ENCODE results near the gene DENND1A.

DENND1A gene

GRCh38 chr9:123344192-123344949 is 585.6 kb downstream of the DENND1A start:
- no peak overlapping the region for H3K27ac ChIP-seq (ENCODE audit: low read depth, low read length, severe bottlenecking)
- H3K4me1 ChIP-seq (ENCODE audit: control insufficient read depth, insufficient read depth, low read length, poor library complexity, severe bottlenecking) = peaks cover 16% of the 10 kb centered on the region
- H3K4me3 ChIP-seq (ENCODE audit: extremely low read depth, insufficient read depth, low read length, poor library complexity, severe bottlenecking) = no peak overlapping the region
- H3K9me3 ChIP-seq (ENCODE audit: control insufficient read depth, low read length) = no peaks in the 10 kb centered on the region
- no peaks in the 10 kb centered on the region for H3K36me3 ChIP-seq (ENCODE audit: control insufficient read depth, insufficient read depth, low read length)
- 96% methylated on average over 8 to 9 of the region's 9 CpGs for WGBS, 2 experiments (ENCODE audit: insufficient coverage in 2 of 2)

- no peak overlapping the region for H3K4me3 ChIP-seq (ENCODE audit: extremely low read depth, insufficient read depth, low read length, poor library complexity, severe bottlenecking)
- peaks cover 16% of the 10 kb centered on the region for H3K4me1 ChIP-seq (ENCODE audit: control insufficient read depth, insufficient read depth, low read length, poor library complexity, severe bottlenecking)
- H3K9me3 ChIP-seq (ENCODE audit: control insufficient read depth, low read length) = no peaks in the 10 kb centered on the region
- no peak overlapping the region for H3K27ac ChIP-seq (ENCODE audit: low read depth, low read length, severe bottlenecking)
- H3K36me3 ChIP-seq (ENCODE audit: control insufficient read depth, insufficient read depth, low read length) = no peaks in the 10 kb centered on the region
- whole genome bisulfite sequencing, 2 experiments (ENCODE audit: insufficient coverage in 2 of 2) = 78 to 80% methylated on average over 12 of the region's 13 CpGs
These were observed 586.3 kb downstream of the DENND1A start for GRCh38 chr9:123343443-123344191.

DNA sequence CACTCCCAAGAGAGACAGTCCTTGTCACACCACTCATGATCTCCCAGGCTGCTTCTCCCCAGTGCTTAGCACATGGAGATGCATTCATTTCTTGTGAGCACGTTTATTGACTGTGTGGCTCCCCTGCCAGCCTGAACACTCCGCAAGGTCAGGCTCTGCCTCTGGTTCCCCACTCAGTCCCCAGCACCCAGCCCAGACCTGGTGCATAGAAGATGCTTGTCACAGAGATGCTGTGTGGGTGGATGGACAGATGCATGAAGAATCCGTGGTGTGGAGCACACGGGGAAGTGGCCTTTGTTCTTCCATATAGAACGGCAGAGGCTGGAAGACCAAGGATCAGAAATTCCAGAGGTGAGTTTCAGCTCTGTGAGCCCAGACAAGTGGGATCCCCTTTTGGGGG is 587.7 kb downstream of the DENND1A start:
- Histone ChIP-seq H3K36me3 (ENCODE audit: control insufficient read depth, insufficient read depth, low read length) (no peaks in the 10 kb centered on the region), H3K4me3 (ENCODE audit: extremely low read depth, insufficient read depth, low read length, poor library complexity, severe bottlenecking) (no peak overlapping the region), H3K9me3 (ENCODE audit: control insufficient read depth, low read length) (no peaks in the 10 kb centered on the region), H3K4me1 (ENCODE audit: control insufficient read depth, insufficient read depth, low read length, poor library complexity, severe bottlenecking) (peaks cover 18% of the 10 kb centered on the region), H3K27ac (ENCODE audit: low read depth, low read length, severe bottlenecking) (no peak overlapping the region)
- WGBS, 2 experiments (ENCODE audit: insufficient coverage in 2 of 2) = 86 to 94% methylated on average over 4 to 5 of the region's 5 CpGs

GRCh38 chr9:123341816-123342215 is 588.1 kb downstream of the DENND1A start:
- H3K36me3 ChIP-seq (ENCODE audit: control insufficient read depth, insufficient read depth, low read length) = no peaks in the 10 kb centered on the region
- no peaks in the 10 kb centered on the region for H3K9me3 ChIP-seq (ENCODE audit: control insufficient read depth, low read length)
- H3K4me3 ChIP-seq (ENCODE audit: extremely low read depth, insufficient read depth, low read length, poor library complexity, severe bottlenecking) = no peak overlapping the region
- no peak overlapping the region for H3K27ac ChIP-seq (ENCODE audit: low read depth, low read length, severe bottlenecking)
- H3K4me1 ChIP-seq (ENCODE audit: control insufficient read depth, insufficient read depth, low read length, poor library complexity, severe bottlenecking) = peaks cover 18% of the 10 kb centered on the region
- WGBS, 2 experiments (ENCODE audit: insufficient coverage in 2 of 2) = 88 to 90% methylated on average over 5 of the region's 6 CpGs

DNA sequence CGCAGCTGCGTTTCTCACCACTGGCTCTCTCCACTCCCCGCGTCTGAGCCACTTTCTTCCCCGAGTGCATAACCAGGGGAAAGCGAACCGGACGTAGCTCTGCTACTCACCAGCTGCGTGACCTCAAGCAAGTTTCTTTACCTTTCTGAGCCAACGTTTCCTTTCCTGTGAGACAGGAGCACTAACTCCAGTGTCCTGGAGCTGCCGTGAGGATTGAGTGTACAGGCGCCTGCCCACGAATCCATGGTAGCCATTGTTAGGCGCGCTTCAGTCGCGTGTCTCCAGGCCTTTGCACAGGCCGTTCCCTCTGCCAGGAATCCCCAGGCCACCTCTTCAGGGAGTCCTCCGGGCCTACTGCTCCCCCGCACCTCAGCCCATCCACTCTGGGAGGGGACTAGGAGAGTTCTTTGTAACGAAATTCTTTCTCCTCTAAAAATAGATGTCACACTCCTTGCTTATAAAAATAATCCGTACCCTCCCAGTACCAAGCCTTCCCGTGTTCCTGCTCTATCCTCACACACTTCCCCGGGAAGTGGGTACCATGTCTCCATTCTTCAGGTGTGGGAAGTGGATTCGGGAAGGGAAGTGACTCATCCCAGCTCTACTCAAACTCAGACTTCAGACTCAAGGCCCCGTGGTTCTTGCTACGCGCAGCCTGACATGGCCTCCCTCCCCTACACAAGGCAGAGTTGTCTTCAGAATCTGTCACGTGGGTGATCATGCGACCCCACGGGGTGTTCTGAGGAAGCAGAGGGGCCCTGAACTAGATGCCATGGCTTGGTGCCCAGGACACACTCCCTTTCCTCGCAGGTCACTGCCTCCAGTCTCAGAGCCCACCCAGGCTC is 590.0 kb downstream of the DENND1A start:
- whole genome bisulfite sequencing, 2 experiments (ENCODE audit: insufficient coverage in 2 of 2) = 80 to 86% methylated on average over 23 to 26 of the region's 32 CpGs
- Histone ChIP-seq H3K36me3 (ENCODE audit: control insufficient read depth, insufficient read depth, low read length) (no peaks in the 10 kb centered on the region), H3K27ac (ENCODE audit: low read depth, low read length, severe bottlenecking) (peak overlapping the region; percentile 6), H3K4me1 (ENCODE audit: control insufficient read depth, insufficient read depth, low read length, poor library complexity, severe bottlenecking) (peaks cover 23% of the 10 kb centered on the region), H3K4me3 (ENCODE audit: extremely low read depth, insufficient read depth, low read length, poor library complexity, severe bottlenecking) (no peak overlapping the region), H3K9me3 (ENCODE audit: control insufficient read depth, low read length) (no peaks in the 10 kb centered on the region)

DNA sequence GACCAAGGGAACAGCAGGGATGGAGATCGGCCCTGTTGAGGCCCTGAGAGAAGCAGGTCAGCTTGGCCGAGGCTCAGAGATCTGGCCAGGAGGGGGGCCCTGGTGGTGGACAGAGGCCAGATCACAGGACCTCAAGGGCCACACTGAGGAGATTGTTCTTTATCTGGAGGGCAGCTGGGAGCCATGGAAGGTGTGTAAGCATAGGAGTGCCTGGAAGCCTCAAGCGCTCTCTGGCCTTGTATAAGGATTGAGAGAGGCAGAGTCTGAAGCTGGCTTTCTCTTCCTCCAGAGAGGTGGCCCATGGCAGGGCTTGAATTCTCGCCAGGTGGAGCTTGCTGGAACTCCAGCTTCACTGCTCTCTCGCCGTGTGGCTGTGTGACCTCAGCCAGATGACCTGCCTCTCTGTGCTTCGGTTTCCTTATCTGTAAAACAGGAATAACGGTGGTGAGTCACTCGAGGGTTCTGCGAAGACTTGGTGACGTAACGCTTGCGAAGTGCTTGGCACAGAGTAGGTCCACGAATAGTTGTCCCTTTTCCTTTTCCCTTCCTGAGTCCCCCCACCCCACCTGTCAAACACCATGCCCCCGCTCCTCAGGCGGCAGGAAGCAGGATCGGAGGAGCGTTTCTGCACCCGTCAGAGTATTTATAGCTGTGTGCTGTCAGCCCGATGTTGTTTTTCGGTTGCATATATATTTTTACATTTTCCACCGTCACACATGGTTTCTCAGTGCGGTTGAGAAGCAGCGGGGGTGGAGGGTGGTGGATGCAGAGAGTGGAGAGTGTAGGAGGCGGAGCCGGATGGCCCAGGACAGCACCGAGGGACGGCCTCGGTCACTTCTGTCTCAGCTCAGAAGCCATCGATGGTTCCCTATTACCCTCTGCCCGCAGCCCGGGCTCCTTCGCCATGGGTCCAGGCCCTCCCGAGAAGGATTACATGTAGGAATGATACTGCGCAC is 590.9 kb downstream of the DENND1A start:
- H3K27ac ChIP-seq (ENCODE audit: low read depth, low read length, severe bottlenecking) = no peak overlapping the region
- H3K4me3 ChIP-seq (ENCODE audit: extremely low read depth, insufficient read depth, low read length, poor library complexity, severe bottlenecking) = no peak overlapping the region
- WGBS, 2 experiments (ENCODE audit: insufficient coverage in 2 of 2) = 87 to 89% methylated on average over 27 to 28 of the region's 35 CpGs
- H3K9me3 ChIP-seq (ENCODE audit: control insufficient read depth, low read length) = no peaks in the 10 kb centered on the region
- no peaks in the 10 kb centered on the region for H3K36me3 ChIP-seq (ENCODE audit: control insufficient read depth, insufficient read depth, low read length)
- H3K4me1 ChIP-seq (ENCODE audit: control insufficient read depth, insufficient read depth, low read length, poor library complexity, severe bottlenecking) = peaks cover 26% of the 10 kb centered on the region

DNA sequence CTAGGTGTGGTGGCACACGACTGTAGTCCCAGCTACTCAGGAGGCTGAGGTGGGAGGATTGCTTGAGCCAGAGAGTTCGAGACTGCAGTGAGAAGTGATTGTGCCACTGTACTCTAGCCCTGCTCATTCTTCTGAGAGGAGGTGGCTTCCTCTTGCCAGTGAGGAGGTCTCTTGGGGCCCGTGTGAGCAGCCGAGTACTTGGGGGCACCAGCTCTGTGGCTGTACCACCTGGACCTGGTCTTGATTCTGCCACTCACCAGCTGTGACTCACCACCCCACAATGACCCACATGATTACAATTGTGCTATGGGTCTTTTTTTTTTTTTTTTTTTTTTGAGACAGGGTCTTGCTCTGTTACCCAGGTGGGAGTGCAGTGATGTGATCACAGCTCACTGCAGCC is 592.0 kb downstream of the DENND1A start:
- 85 to 100% methylated on average over 1 to 3 of the region's 4 CpGs for WGBS, 2 experiments (ENCODE audit: insufficient coverage in 2 of 2)
- no peak overlapping the region for H3K4me3 ChIP-seq (ENCODE audit: extremely low read depth, insufficient read depth, low read length, poor library complexity, severe bottlenecking)
- no peaks in the 10 kb centered on the region for H3K36me3 ChIP-seq (ENCODE audit: control insufficient read depth, insufficient read depth, low read length)
- no peak overlapping the region for H3K27ac ChIP-seq (ENCODE audit: low read depth, low read length, severe bottlenecking)
- H3K4me1 ChIP-seq (ENCODE audit: control insufficient read depth, insufficient read depth, low read length, poor library complexity, severe bottlenecking) = peaks cover 22% of the 10 kb centered on the region
- no peaks in the 10 kb centered on the region for H3K9me3 ChIP-seq (ENCODE audit: control insufficient read depth, low read length)

DNA sequence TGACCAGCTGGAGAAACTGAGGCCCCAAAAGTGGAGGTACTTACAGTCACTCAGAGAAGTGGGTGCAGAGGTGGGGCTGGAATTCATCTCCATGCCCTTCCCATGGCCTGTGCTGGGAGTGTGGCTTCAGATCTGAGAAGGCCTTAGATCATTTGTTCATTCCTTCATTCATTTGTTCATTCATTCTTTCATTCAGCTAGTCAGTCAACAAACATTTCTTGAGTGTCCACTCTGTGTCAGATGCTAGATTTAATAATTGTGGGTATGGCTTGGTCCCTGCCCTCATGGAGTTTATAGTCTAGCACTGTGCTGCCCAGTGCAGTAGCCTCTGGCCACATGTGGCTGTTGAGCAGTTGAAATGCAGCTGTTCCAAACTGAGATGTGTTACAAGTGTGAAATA is 593.0 kb downstream of the DENND1A start:
- peaks cover 22% of the 10 kb centered on the region for H3K4me1 ChIP-seq (ENCODE audit: control insufficient read depth, insufficient read depth, low read length, poor library complexity, severe bottlenecking)
- no peaks in the 10 kb centered on the region for H3K36me3 ChIP-seq (ENCODE audit: control insufficient read depth, insufficient read depth, low read length)
- H3K27ac ChIP-seq (ENCODE audit: low read depth, low read length, severe bottlenecking) = no peak overlapping the region
- H3K9me3 ChIP-seq (ENCODE audit: control insufficient read depth, low read length) = no peaks in the 10 kb centered on the region
- no peak overlapping the region for H3K4me3 ChIP-seq (ENCODE audit: extremely low read depth, insufficient read depth, low read length, poor library complexity, severe bottlenecking)

DNA sequence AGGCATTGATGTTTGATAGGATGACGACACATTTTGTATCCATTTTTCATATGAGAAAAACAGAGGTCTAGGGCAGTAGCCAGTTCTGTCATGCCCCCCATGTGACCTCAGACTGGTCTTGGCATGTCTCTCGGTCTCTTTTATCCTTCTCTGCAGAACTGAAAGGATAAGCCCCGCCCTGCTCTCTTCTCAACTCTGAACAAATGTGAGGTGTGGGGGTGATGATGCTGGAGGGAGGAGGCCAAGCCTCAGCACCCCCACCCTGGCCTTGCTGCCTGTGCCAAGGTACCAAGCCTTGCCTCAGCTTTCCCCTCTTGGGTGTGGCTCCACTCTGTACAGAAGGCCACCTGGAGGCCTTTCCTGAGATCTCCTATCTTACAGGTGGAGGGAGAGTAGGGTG is 593.5 kb downstream of the DENND1A start:
- Histone ChIP-seq H3K36me3 (ENCODE audit: control insufficient read depth, insufficient read depth, low read length) (no peaks in the 10 kb centered on the region), H3K27ac (ENCODE audit: low read depth, low read length, severe bottlenecking) (no peak overlapping the region), H3K9me3 (ENCODE audit: control insufficient read depth, low read length) (no peaks in the 10 kb centered on the region), H3K4me1 (ENCODE audit: control insufficient read depth, insufficient read depth, low read length, poor library complexity, severe bottlenecking) (peaks cover 22% of the 10 kb centered on the region), H3K4me3 (ENCODE audit: extremely low read depth, insufficient read depth, low read length, poor library complexity, severe bottlenecking) (no peak overlapping the region)
- WGBS, 2 experiments (ENCODE audit: insufficient coverage in 2 of 2) = 67 to 100% methylated on average over 1 of the region's 3 CpGs

GRCh38 chr9:123335986-123336329 is 594.0 kb downstream of the DENND1A start:
- Histone ChIP-seq H3K36me3 (ENCODE audit: control insufficient read depth, insufficient read depth, low read length) (no peaks in the 10 kb centered on the region), H3K9me3 (ENCODE audit: control insufficient read depth, low read length) (no peaks in the 10 kb centered on the region), H3K4me1 (ENCODE audit: control insufficient read depth, insufficient read depth, low read length, poor library complexity, severe bottlenecking) (peaks cover 22% of the 10 kb centered on the region), H3K4me3 (ENCODE audit: extremely low read depth, insufficient read depth, low read length, poor library complexity, severe bottlenecking) (no peak overlapping the region), H3K27ac (ENCODE audit: low read depth, low read length, severe bottlenecking) (peak overlapping the region; percentile 75)
- 52% methylated on average over 2 of the region's 6 CpGs; no CpG with 5 or more reads in 1 of the 2 experiments for WGBS, 2 experiments (ENCODE audit: insufficient coverage in 2 of 2)
